GM21447 (cell line): Measurements from ENCODE around the gene HEG1.

Experiments used
- ATAC-seq: cut with Tn5 transposase; IDR thresholded peaks from one replicate; pipeline ENCODE4 v1.9.1; 2021; ENCODE audit not compliant: unreplicated experiment

The HEG1 gene

GRCh38 chr3:124993466-124993865, 62.3 kb downstream of the HEG1 start:
- ATAC-seq = no peak

GRCh38 chr3:124992041-124992440, 63.8 kb downstream of the HEG1 start:
- ATAC-seq = no peak

- no peak for ATAC-seq
These were observed 69.3 kb downstream of the HEG1 start for GRCh38 chr3:124986192-124987143.

DNA sequence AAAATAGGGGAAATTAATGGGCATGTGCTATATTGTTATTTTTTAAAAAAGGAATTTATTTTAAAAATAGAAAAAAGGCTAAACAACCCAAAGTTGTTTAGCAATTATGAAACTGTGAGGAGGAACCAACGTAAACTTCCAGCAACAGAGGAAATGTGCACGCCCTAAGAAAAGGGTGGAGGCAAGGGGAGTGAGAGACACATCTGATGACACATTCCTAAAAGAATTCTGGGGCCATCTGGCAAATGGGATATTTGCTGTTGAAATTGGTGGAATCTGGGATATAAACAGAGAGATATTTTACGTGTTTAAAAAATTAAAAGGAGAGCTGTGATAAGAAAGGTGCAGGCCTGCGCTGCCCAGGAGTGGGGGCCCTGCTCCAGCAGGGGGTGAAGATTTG, 70.4 kb downstream of the HEG1 start:
- no peak for ATAC-seq

DNA sequence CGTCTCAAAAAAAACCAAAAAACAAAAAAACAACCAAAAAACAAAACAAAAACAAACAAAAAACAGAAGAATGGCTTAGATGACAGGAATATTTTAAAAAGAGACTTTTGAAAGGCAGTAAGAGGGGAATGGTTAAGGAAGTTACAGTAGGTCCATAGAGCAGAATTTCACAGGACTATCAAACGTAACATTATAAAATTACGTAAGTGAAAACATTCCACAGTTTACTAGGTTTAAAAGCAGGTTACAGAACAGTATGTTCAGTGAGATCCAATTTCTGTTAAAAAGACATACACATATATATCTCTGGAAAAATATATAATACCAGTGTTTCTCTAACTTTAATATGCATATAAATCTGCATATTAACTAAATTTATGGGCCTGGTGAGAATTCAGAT, 71.0 kb downstream of the HEG1 start:
- ATAC-seq = no peak

DNA sequence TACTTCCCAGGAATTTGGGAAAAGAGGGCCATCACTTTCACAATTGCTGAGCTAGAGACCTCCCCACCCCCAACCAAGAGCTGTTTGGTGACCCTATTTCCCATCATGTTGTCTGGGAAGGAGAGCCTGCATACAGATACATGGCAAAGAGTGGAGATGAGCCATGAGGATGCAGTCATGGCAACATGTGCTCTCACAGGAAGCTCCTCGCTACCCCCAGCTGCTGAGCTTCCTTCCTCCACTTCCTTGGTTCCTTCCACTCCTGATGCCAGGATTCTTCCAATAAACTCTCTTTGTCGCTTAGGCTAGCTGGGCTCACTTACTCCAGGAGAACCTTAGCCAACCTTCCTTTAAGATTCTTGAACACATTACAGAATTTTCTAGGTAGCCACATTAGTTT, 72.9 kb downstream of the HEG1 start:
- no peak for ATAC-seq

DNA sequence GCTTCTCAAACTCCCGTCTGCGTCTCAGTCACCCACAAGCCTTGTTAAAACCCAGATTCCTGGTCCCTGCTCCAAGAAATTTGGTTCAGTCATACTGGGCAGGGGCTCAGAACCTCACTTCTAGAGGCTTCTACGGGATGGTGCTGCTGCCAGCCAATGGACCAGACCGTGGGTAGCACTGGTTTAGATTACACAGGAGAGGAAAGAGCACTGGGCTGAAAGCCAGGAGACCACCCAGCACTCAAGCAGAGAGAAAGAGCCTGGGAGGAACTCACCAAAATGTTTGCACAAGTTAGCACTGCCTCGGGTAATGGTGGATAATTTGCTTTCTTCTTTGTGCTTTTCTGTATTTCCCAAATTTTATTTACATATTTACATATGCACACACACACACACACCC, 74.3 kb downstream of the HEG1 start:
- ATAC-seq = no peak

DNA sequence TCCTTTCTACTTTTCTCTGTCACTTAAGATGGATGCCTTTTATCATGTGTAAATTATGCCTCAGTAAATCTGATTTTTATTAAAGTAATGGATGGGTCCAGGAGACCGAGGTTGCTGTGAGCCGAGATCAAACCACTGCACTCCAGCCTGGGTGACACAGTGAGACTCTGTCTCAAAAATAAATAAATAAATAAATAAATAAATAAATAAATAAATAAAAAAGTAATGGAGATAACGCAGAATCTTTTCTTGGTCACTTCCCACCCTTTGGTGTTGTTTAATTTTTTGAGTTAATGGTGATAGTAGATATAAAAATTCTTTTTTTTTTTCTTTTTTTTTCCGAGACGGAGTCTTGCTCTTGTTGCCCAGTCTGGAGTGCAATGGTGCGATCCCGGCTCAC, 77.2 kb downstream of the HEG1 start:
- no peak for ATAC-seq

GRCh38 chr3:124976383-124976782, 79.4 kb downstream of the HEG1 start:
- ATAC-seq = no peak

DNA sequence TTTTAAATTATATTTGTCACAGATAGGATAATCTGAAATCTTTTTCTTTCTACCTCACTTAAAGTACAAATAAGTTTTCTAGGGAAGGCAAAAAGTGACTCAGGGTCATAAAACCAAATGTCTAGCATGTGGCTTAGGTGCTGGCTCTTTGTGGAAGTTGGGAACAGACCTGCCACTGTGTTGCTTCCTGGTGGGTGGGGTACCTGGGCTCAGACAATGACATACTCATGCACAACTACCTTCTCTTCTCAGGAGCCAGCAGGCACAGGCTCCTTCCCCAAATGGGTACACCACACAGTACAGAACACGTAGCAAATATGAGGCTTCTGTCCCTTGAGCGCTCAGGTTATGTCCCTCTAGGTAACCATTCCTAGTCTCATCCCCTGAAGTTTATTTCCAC, 81.1 kb downstream of the HEG1 start:
- ATAC-seq = no peak

- no peak for ATAC-seq
These were observed 82.5 kb downstream of the HEG1 start for GRCh38 chr3:124973290-124973689.

- ATAC-seq = no peak
These were observed 83.3 kb downstream of the HEG1 start for GRCh38 chr3:124972457-124972856.

GRCh38 chr3:124969963-124970722, 85.7 kb downstream of the HEG1 start:
- ATAC-seq = no peak

- no peak for ATAC-seq
These were observed 86.6 kb downstream of the HEG1 start for GRCh38 chr3:124969190-124969589.

DNA sequence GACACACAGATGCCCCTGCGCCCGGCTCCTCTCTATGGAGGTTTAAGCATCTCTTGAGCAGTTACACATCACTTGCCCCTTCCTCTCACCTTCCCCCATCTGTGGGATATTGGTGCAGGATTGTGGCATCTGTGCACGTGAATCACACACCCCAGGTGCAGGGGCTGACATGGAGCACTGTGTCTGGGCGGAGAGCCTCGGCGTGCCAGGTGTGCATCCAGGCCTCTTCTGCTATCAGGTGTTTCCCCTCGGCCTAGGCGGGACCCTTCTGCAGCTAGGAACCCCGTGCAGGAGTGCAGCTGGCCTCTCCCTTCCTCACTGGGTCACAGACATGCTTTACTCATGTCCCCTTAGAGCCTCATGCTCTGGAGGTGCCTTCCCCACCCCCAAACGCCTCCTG, 87.8 kb downstream of the HEG1 start:
- no peak for ATAC-seq

DNA sequence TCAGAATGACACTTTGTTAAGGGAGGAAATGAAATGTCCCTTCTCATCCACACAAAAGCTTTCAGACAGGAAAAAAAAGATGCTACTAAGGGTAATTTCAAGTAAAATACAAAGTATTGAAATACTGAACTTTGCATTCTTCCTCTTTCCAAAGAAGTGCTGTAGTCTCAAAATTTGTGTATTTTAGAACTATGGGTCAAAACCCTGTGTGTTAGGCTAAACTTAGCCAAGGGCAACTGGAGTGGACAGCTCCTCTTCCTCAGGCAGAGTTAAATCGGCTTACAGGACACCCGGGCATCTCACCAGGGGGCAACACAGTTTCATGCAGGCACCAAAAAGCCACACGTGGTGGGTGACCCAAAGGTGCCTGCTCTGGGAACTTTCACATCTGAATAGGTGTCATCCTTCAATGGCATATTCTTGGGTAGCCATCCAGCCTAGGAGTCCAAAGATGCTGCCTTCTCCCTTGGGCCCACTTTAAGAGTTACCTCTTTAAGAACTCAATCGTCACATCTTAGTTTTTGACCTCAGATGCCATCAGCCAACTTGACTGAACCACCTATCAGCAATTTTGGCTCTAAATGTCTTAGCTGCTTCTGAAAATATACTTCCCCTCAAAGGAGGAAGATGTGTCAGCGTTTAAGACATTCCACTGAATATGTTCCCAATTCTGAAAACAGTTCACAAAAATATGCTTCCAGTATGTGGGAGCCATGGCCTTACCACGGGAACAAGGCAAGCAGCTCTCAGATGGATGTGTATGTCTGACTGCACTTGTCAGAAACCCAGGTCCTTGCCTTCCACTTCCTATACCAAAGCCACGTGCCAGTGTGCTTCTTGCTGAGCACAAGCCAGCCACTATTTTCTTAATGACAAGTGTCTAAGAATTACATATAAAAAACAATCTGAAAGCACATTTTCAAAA, 89.0 kb downstream of the HEG1 start:
- ATAC-seq = no peak

GRCh38 chr3:124965413-124965812, 90.4 kb downstream of the HEG1 start:
- no peak for ATAC-seq

GRCh38 chr3:124964387-124964786, 91.4 kb downstream of the HEG1 start:
- ATAC-seq = no peak

DNA sequence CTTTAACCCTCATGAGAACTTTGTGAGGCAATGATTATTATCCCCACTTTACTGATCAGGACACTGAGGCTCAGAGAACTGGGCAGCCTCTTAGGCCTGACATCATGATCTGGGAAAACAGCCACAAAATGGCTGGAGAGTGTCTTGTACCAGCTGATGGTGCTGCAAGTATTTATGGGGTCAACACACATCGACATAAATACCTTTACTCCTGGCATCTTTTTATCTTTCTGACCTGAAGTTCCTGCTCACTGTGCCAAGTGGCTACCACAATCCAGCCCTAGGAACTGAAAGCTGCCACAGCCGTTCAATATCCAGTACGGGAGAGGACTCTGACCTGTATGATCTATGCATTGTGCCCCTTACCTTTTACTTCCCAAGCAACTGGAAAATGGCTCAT, 92.0 kb downstream of the HEG1 start:
- ATAC-seq = no peak

DNA sequence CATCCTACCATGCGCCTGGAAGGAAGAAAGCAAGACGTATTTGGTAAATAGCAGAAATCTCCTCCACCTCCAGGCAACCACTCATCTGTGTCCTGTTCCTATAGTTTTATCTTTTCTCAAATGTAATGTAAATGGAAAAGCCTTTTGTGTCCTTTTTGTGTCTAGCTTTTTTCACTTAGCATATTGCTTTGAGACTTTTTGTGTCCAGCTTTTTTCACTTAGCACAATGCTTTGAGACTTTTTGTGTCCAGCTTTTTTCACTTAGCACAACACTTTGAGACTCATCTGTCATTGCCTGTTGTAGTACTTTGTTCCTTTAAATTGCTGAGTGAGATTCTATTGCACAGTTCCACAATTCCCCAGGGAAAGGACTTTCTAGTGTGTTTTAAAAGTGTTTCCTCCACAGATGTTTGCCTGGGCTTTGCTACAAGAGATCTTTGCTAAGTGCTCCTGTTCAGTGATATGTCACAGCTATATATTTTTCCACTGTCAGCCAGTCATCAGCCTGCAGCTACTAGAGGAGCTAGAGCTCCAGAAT, 93.3 kb downstream of the HEG1 start:
- ATAC-seq = no peak

- ATAC-seq = no peak
These were observed 95.1 kb downstream of the HEG1 start for GRCh38 chr3:124960698-124961097.
